Tibial nerve (tissue), 3 donors: ENCODE results near the gene RPL38.

Experiments used
- POLR2A ChIP-seq, 2 donors: fragments of 450-650 bp; IDR thresholded peaks; one replicate each; pipeline ENCODE4 v1.6.1; 2017; ENCODE audit warnings: antibody characterized with exemption in 2 of 2, mild to moderate bottlenecking in 2 of 2, moderate library complexity in 2 of 2
- TF ChIP-seq, protein P1 (sequence below), 5 experiments: fragments of 200-600 bp in 3 of 5; fragments of 450-650 bp in 2 of 5; sonication (generic) in 3 of 5; IDR thresholded peaks; one replicate each; pipeline ENCODE4 v1.5.1; 2016 to 2019; ENCODE audit warnings: antibody characterized with exemption in 5 of 5, mild to moderate bottlenecking in 3 of 5, moderate library complexity in 2 of 5

DNA sequence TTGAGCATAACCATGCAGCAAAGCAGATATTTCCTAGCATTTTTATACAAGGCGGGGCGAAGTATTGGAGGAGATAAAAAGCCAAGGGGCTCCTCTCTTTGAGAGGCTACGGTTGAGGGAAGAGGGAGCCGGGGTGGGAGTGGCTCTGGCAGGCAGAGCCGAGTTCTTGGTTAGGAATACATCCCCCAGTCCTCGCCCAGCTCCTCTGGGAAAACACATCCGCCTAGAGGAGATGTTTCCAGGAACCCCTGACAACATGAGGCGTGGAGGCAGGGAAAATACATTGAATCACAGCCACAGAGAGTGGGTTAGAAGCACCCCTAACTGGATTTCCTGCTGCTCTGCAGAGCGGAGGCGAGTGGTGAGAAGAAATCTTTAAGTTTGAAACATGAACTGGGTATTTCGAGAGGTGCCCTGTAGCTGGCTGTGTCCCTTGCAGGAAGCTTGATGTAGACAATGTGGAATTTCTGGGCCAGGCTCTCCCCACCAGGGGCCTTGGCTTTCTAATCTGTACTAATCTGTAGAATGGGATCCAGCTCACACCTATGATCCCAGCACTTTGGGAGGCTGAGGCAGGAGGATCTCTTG is 37.2 kb downstream of the RPL38 start:
- no peak for TF ChIP-seq POLR2A (IDR thresholded peaks at IDR 0.05)
- TF ChIP-seq, protein P1, sequence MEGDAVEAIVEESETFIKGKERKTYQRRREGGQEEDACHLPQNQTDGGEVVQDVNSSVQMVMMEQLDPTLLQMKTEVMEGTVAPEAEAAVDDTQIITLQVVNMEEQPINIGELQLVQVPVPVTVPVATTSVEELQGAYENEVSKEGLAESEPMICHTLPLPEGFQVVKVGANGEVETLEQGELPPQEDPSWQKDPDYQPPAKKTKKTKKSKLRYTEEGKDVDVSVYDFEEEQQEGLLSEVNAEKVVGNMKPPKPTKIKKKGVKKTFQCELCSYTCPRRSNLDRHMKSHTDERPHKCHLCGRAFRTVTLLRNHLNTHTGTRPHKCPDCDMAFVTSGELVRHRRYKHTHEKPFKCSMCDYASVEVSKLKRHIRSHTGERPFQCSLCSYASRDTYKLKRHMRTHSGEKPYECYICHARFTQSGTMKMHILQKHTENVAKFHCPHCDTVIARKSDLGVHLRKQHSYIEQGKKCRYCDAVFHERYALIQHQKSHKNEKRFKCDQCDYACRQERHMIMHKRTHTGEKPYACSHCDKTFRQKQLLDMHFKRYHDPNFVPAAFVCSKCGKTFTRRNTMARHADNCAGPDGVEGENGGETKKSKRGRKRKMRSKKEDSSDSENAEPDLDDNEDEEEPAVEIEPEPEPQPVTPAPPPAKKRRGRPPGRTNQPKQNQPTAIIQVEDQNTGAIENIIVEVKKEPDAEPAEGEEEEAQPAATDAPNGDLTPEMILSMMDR (IDR thresholded peaks at IDR 0.05) = no peak
